ENCODE measurements around the gene DCC. TPM values are rescaled to one million over a fixed set of nuclear protein-coding genes. Genes with fewer than 3 reads are reported as not detected.

Gene DCC
- total RNA-seq, 3 donors from 2014 or later (not counting 1 experiment from before 2014, with no cell fraction given): not detected

DNA sequence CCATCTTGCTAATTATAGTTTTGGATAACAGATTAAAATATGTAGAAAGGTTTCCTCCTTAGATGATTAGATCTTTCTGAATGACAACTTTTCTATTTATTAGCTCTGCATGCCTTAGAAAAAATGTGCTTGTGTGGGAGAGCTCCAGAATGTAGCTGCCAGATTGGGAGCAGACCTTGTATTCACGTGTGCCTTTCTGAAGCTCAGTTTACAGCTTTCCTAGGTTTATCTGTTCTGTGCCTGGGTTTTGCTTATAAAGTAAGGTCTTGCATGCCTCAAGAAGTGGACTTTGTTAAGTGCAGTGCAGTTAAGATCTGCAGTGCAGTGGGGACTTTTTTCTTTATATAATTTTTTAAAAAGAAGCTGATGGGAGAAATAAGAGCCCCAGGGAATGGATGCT lies 179.0 kb downstream of the DCC start:
- ATAC-seq (no peak), DNase-seq (no peak)
- no peak overlapping the region for H3K4me3 Mint-ChIP-seq
- TF ChIP-seq, protein P1, sequence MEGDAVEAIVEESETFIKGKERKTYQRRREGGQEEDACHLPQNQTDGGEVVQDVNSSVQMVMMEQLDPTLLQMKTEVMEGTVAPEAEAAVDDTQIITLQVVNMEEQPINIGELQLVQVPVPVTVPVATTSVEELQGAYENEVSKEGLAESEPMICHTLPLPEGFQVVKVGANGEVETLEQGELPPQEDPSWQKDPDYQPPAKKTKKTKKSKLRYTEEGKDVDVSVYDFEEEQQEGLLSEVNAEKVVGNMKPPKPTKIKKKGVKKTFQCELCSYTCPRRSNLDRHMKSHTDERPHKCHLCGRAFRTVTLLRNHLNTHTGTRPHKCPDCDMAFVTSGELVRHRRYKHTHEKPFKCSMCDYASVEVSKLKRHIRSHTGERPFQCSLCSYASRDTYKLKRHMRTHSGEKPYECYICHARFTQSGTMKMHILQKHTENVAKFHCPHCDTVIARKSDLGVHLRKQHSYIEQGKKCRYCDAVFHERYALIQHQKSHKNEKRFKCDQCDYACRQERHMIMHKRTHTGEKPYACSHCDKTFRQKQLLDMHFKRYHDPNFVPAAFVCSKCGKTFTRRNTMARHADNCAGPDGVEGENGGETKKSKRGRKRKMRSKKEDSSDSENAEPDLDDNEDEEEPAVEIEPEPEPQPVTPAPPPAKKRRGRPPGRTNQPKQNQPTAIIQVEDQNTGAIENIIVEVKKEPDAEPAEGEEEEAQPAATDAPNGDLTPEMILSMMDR (IDR thresholded peaks at IDR 0.05): no peak
- H3K36me3 ChIP-seq (ENCODE audit: control insufficient read depth, insufficient read depth, low read length): no peaks in the 10 kb centered on the region
- no peaks in the 10 kb centered on the region for H3K27me3 Mint-ChIP-seq (ENCODE audit: low read depth in 2 of 2)
- intact Hi-C loops (cut with micrococcal nuclease): no loop called here
- H3K27ac Mint-ChIP-seq: no peak overlapping the region
- no peaks in the 10 kb centered on the region for H3K27me3 ChIP-seq (ENCODE audit: control insufficient read depth, insufficient read depth, low read length)
- no peaks in the 10 kb centered on the region for H3K4me1 Mint-ChIP-seq
- H3K4me1 ChIP-seq (ENCODE audit: control insufficient read depth, insufficient read depth, low read length): no peaks in the 10 kb centered on the region
- no peaks in the 10 kb centered on the region for H3K9me3 ChIP-seq (ENCODE audit: control insufficient read depth, insufficient read depth, low read length)
- no peak overlapping the region for H3K27ac ChIP-seq (ENCODE audit: low read length)
- no peak overlapping the region for H3K4me3 ChIP-seq (ENCODE audit: low read length)
- H3K9me3 Mint-ChIP-seq: peaks cover 3 to 7% of the 10 kb centered on the region in 2 donors
- 80% methylated on average over 1 of the region's 1 CpG for WGBS (ENCODE audit: insufficient coverage)
- H3K36me3 Mint-ChIP-seq: no peaks in the 10 kb centered on the region

- H3K36me3 Mint-ChIP-seq: no peaks in the 10 kb centered on the region
- no peak for ATAC-seq
- H3K27ac Mint-ChIP-seq: no peak overlapping the region
- no peak overlapping the region for H3K4me3 Mint-ChIP-seq
- Histone ChIP-seq H3K27ac (ENCODE audit: low read length) (no peak overlapping the region), H3K9me3 (ENCODE audit: control insufficient read depth, insufficient read depth, low read length) (no peaks in the 10 kb centered on the region), H3K4me1 (ENCODE audit: control insufficient read depth, insufficient read depth, low read length) (no peaks in the 10 kb centered on the region), H3K27me3 (ENCODE audit: control insufficient read depth, insufficient read depth, low read length) (no peaks in the 10 kb centered on the region), H3K4me3 (ENCODE audit: low read length) (no peak overlapping the region), H3K36me3 (ENCODE audit: control insufficient read depth, insufficient read depth, low read length) (no peaks in the 10 kb centered on the region)
- TF ChIP-seq, protein P1 (IDR thresholded peaks at IDR 0.05): no peak
- no CpG with 5 or more reads among the region's 1 CpG for WGBS (ENCODE audit: insufficient coverage)
- H3K27me3 Mint-ChIP-seq (ENCODE audit: low read depth in 2 of 2): no peaks in the 10 kb centered on the region
- intact Hi-C loops (cut with micrococcal nuclease): no loop called here
- peaks cover 3 to 8% of the 10 kb centered on the region in 2 donors for H3K9me3 Mint-ChIP-seq
- no peak for DNase-seq
- no peaks in the 10 kb centered on the region for H3K4me1 Mint-ChIP-seq
These were observed 183.6 kb downstream of the DCC start for GRCh38 chr18:52523566-52523965.

DNA sequence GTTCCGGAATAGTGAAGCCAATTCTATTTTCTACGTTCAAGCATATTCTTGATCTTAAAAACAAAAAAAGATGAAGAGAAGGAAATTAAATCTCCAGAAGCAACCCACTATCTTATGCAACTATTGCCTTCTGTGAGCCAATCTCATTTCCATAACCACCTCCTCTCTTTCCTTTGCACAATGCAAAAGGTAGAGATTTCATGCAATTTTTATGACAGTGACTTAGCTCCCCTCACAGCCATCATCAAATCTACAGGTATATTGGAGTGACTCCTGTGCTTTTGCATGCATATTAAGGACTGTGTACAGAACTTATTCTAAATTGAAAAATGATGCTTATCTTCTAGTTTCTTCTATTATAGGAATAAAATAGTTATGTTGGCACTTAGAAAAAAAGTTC lies 191.8 kb downstream of the DCC start:
- no CpG with 5 or more reads among the region's 2 CpGs for WGBS (ENCODE audit: insufficient coverage)
- no peak for DNase-seq
- H3K27ac ChIP-seq (ENCODE audit: low read length): no peak overlapping the region
- no peak for ATAC-seq
- no peaks in the 10 kb centered on the region for H3K9me3 ChIP-seq (ENCODE audit: control insufficient read depth, insufficient read depth, low read length)
- no peak overlapping the region for H3K4me3 Mint-ChIP-seq
- TF ChIP-seq, protein P1 (IDR thresholded peaks at IDR 0.05): no peak
- H3K27me3 Mint-ChIP-seq (ENCODE audit: low read depth in 2 of 2): no peaks in the 10 kb centered on the region
- no peaks in the 10 kb centered on the region for H3K4me1 Mint-ChIP-seq
- no peak overlapping the region for H3K27ac Mint-ChIP-seq
- H3K4me1 ChIP-seq (ENCODE audit: control insufficient read depth, insufficient read depth, low read length): no peaks in the 10 kb centered on the region
- no peaks in the 10 kb centered on the region for H3K36me3 ChIP-seq (ENCODE audit: control insufficient read depth, insufficient read depth, low read length)
- no peak overlapping the region for H3K4me3 ChIP-seq (ENCODE audit: low read length)
- no peaks in the 10 kb centered on the region for H3K27me3 ChIP-seq (ENCODE audit: control insufficient read depth, insufficient read depth, low read length)
- intact Hi-C loops (cut with micrococcal nuclease): no loop called here
- peaks cover 7 to 10% of the 10 kb centered on the region in 2 donors for H3K9me3 Mint-ChIP-seq
- H3K36me3 Mint-ChIP-seq: no peaks in the 10 kb centered on the region

DNA sequence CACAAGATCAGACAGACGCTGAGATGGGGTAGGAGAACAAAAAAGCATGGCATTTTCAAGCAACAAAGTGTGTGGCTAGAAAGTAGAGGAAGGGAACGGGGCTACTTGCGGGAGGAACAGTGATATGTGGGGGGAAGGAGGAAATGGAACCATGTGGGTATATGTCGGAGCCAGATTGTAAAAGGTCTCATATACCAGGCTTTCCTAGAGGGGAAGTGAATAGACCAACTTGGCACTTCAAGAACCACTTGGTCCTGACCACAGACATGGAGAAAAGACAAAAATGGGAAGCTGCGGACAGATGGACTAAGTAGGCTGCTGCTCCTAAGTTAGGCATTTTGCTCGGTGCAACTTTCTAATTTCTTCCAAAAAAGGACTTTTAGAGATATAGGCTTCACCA lies 196.0 kb downstream of the DCC start:
- WGBS (ENCODE audit: insufficient coverage): 7% methylated on average over 6 of the region's 6 CpGs

More for the DNA sequence above, 196.0 kb downstream of the DCC start:
- no peak for ATAC-seq
- Histone ChIP-seq H3K36me3 (ENCODE audit: control insufficient read depth, insufficient read depth, low read length) (no peaks in the 10 kb centered on the region), H3K27me3 (ENCODE audit: control insufficient read depth, insufficient read depth, low read length) (no peaks in the 10 kb centered on the region), H3K4me3 (ENCODE audit: low read length) (no peak overlapping the region), H3K9me3 (ENCODE audit: control insufficient read depth, insufficient read depth, low read length) (no peaks in the 10 kb centered on the region), H3K4me1 (ENCODE audit: control insufficient read depth, insufficient read depth, low read length) (no peaks in the 10 kb centered on the region), H3K27ac (ENCODE audit: low read length) (no peak overlapping the region)
- DNase-seq: no peak
- Mint-ChIP-seq H3K4me1 (no peaks in the 10 kb centered on the region), H3K36me3 (no peaks in the 10 kb centered on the region), H3K27me3 (ENCODE audit: low read depth in 2 of 2) (no peaks in the 10 kb centered on the region), H3K9me3 (peaks cover 11 to 12% of the 10 kb centered on the region in 2 donors), H3K27ac (no peak overlapping the region), H3K4me3 (no peak overlapping the region)
- TF ChIP-seq, protein P1 (IDR thresholded peaks at IDR 0.05): no peak
- intact Hi-C loops (cut with micrococcal nuclease): no loop called here
